ENCODE results near the gene LGI4. TPM values are rescaled to one million over a fixed set of nuclear protein-coding genes. Genes with fewer than 3 reads are reported as not detected.
A peak's percentile ranks its signal among the peaks of the same experiment; 100 is the strongest.

The LGI4 gene
- polyA plus RNA-seq (2011; rRNA removed) (0.06 and 0.13 TPM in 2 replicates), polyA plus RNA-seq (2017; fragmentation: RNase III; extraction: RNeasy Plus Mini Kit Qiagen cat#74134 plus additional on column Dnase treatment) (0.09 to 0.16 TPM (median 0.12 TPM) in 3 replicates), polyA minus RNA-seq (2011; rRNA and poly(A)+ RNA removed) (0.21 and 0.29 TPM in 2 replicates)
- polyA plus RNA-seq (2012; cell fraction: cytosol; rRNA removed): 0.06 and 0.09 TPM in 2 replicates
- polyA plus RNA-seq (2012; cell fraction: nucleus; rRNA removed): 0.92 and 1.1 TPM in 2 replicates

DNA sequence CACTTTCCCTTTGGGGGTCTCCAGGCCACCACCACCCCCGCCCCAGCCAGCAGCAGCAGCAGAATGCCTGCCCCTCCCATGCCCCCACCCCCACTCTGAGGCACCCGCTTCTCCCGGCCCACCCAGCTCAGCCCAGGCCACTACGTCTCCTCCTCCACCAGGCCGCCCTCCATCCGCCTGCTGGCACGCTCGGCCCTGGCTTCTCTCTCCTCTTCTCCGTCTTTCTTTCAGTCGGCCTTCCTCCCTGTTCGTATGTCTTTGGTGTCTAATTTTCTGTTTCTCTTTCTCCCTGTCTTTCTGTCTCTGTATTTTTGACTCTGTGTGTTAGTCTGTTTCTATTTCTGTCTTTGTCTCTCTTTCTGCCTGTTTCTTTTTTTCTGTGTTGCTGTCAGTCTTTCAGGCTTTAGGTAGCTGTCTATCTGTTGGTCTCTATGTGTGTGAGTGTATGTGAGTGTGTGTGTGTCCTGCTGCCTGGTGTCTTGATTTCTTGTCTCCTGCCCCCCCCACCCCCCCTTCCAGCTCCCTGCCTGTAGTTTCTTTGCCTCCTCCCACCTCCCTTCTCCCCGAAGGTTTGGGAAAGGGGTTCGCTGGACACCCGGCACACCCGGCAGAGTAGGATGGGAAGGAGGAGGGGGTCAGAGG, at the start of gene LGI4:
Gene LGI4 (minus strand): TSS at position 459 of the 642 bp plus-strand sequence. CDS start 379 bp downstream, at position 80.
- FAIRE-seq: no peak
- TF ChIP-seq POLR2A (IDR thresholded peaks at IDR 0.05; ENCODE audit: low read length) (no peak), EP300 (IDR thresholded peaks at IDR 0.05) (no peak), CHD2 (IDR thresholded peaks at IDR 0.05; ENCODE audit: low read length, partially characterized antibody) (no peak), HES2 (IDR thresholded peaks at IDR 0.05) (no peak), CEBPB (IDR thresholded peaks at IDR 0.05) (no peak), CTCF (IDR thresholded peaks at IDR 0.05) (no peak), SMC3 (IDR thresholded peaks at IDR 0.05) (no peak), ZSCAN20 (CRISPR knock-in tag; IDR thresholded peaks at IDR 0.05) (no peak), JUNB (IDR thresholded peaks at IDR 0.05) (no peak), HOXA7 (CRISPR knock-in tag; IDR thresholded peaks at IDR 0.05) (no peak), HDAC2 (IDR thresholded peaks at IDR 0.05) (no peak), CBX8 (IDR thresholded peaks at IDR 0.05) (no peak), NPAS2 (CRISPR knock-in tag; IDR thresholded peaks at IDR 0.05; ENCODE audit: borderline replicate concordance) (no peak), ZFP36 (IDR thresholded peaks at IDR 0.05; ENCODE audit: borderline replicate concordance, partially characterized antibody) (no peak), FOSL2 (IDR thresholded peaks at IDR 0.05) (no peak), FOSL2 (CRISPR knock-in tag; IDR thresholded peaks at IDR 0.05) (no peak)
- TF ChIP-seq, protein P1, sequence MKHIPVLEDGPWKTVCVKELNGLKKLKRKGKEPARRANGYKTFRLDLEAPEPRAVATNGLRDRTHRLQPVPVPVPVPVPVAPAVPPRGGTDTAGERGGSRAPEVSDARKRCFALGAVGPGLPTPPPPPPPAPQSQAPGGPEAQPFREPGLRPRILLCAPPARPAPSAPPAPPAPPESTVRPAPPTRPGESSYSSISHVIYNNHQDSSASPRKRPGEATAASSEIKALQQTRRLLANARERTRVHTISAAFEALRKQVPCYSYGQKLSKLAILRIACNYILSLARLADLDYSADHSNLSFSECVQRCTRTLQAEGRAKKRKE (CRISPR knock-in tag; IDR thresholded peaks at IDR 0.05; ENCODE audit: low read depth): no peak
- Histone ChIP-seq H3K4me3 (no peak within 1 kb of the TSS), H3K9me3 (no peaks in the 10 kb centered on the region), H3K27ac (no peak within 1 kb of the TSS), H3K4me1 (peaks cover 8% of the 10 kb centered on the region; the same call in 2 of the 3 replicates), H3K4me2 (no peak within 1 kb of the TSS)
- ChIA-PET CTCF (interaction anchor here (0.5 to 11.0 kb wide), 44 partner anchors 10 to 630 kb away, joined by 3 to 148 read pairs (median 8); partner anchors contain the start of genes FXYD3, FXYD5 and ZNF30), POLR2A (no interaction called here)
- DNase-seq (ENCODE audit: low read depth in 1 of 2, low spot score in 1 of 2): no peak
- 69% methylated on average over 14 of the region's 15 CpGs for WGBS (ENCODE audit: missing lambda C conversion rate)
- ATAC-seq: no peak

GRCh38 chr19:35184267-35184666, 49.4 kb upstream of the LGI4 start:
- Histone ChIP-seq H3K9me3 (peaks cover 14% of the 10 kb centered on the region; the same call in 2 of the 3 replicates), H3K27ac (no peak overlapping the region), H3K4me3 (no peak overlapping the region), H3K4me2 (no peak overlapping the region), H3K4me1 (no peaks in the 10 kb centered on the region)
- 4% methylated on average over 1 of the region's 1 CpG for WGBS (ENCODE audit: missing lambda C conversion rate)
- POLR2A ChIA-PET: no interaction called here
- TF ChIP-seq MAZ (IDR thresholded peaks at IDR 0.05; ENCODE audit: borderline replicate concordance, low read depth, low read length): no peak
- no peak for TF ChIP-seq FOSL2 (IDR thresholded peaks at IDR 0.05)
- no peak for TF ChIP-seq FOSL2 (CRISPR knock-in tag; IDR thresholded peaks at IDR 0.05)
- no peak for TF ChIP-seq ZC3H11A (IDR thresholded peaks at IDR 0.05)
- TF ChIP-seq, protein P1 (CRISPR knock-in tag; IDR thresholded peaks at IDR 0.05; ENCODE audit: low read depth): no peak
- TF ChIP-seq POLR2AphosphoS2 (conservative IDR thresholded peaks at IDR 0.05; ENCODE audit: low read length): no peak
- no peak for TF ChIP-seq TP53 (CRISPR knock-in tag; IDR thresholded peaks at IDR 0.05)
- TF ChIP-seq CBX8 (IDR thresholded peaks at IDR 0.05): no peak
- TF ChIP-seq RNF2 (IDR thresholded peaks at IDR 0.05; ENCODE audit: borderline replicate concordance, low read depth): no peak
- TF ChIP-seq, protein P2, sequence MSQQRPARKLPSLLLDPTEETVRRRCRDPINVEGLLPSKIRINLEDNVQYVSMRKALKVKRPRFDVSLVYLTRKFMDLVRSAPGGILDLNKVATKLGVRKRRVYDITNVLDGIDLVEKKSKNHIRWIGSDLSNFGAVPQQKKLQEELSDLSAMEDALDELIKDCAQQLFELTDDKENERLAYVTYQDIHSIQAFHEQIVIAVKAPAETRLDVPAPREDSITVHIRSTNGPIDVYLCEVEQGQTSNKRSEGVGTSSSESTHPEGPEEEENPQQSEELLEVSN (IDR thresholded peaks at IDR 0.05; ENCODE audit: borderline replicate concordance, low read depth): no peak
- no peak for TF ChIP-seq HES2 (IDR thresholded peaks at IDR 0.05)
- TF ChIP-seq, protein P3, sequence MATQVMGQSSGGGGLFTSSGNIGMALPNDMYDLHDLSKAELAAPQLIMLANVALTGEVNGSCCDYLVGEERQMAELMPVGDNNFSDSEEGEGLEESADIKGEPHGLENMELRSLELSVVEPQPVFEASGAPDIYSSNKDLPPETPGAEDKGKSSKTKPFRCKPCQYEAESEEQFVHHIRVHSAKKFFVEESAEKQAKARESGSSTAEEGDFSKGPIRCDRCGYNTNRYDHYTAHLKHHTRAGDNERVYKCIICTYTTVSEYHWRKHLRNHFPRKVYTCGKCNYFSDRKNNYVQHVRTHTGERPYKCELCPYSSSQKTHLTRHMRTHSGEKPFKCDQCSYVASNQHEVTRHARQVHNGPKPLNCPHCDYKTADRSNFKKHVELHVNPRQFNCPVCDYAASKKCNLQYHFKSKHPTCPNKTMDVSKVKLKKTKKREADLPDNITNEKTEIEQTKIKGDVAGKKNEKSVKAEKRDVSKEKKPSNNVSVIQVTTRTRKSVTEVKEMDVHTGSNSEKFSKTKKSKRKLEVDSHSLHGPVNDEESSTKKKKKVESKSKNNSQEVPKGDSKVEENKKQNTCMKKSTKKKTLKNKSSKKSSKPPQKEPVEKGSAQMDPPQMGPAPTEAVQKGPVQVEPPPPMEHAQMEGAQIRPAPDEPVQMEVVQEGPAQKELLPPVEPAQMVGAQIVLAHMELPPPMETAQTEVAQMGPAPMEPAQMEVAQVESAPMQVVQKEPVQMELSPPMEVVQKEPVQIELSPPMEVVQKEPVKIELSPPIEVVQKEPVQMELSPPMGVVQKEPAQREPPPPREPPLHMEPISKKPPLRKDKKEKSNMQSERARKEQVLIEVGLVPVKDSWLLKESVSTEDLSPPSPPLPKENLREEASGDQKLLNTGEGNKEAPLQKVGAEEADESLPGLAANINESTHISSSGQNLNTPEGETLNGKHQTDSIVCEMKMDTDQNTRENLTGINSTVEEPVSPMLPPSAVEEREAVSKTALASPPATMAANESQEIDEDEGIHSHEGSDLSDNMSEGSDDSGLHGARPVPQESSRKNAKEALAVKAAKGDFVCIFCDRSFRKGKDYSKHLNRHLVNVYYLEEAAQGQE (IDR thresholded peaks at IDR 0.05): no peak
- no peak for TF ChIP-seq EP300 (IDR thresholded peaks at IDR 0.05)
- no peak for ATAC-seq
- CTCF ChIA-PET: interaction anchor here (0.6 to 0.8 kb wide), 2 partner anchors 311 to 1705 kb away, joined by 3 read pairs; no protein-coding TSS in a partner anchor
- no peak for DNase-seq (ENCODE audit: low read depth in 1 of 2, low spot score in 1 of 2)
- peak; percentile 96 for FAIRE-seq

Measured in A549 (cell line).